RPMI7951 (cell line): ENCODE measurements around the gene RNU6-7. TPM values are rescaled to one million over a fixed set of nuclear protein-coding genes. Genes with fewer than 3 reads are reported as not detected.
A peak's percentile ranks its signal among the peaks of the same experiment; 100 is the strongest.

Experiments
- DNase-seq: peaks from one replicate; pipeline ENCODE4 v3.0.0-alpha.2; 2012; ENCODE audit warnings: low read depth
- total RNA-seq: library from RNA; depleted of rRNA; stranded (reverse); fragments of >200 nt; shearing (Covaris generic); gene quantifications from 2 replicates; pipeline ENCODE4 v1.2.3, GENCODE V29; 2014; rRNA removed

Gene RNU6-7
- total RNA-seq = not detected in 2 replicates

DNA sequence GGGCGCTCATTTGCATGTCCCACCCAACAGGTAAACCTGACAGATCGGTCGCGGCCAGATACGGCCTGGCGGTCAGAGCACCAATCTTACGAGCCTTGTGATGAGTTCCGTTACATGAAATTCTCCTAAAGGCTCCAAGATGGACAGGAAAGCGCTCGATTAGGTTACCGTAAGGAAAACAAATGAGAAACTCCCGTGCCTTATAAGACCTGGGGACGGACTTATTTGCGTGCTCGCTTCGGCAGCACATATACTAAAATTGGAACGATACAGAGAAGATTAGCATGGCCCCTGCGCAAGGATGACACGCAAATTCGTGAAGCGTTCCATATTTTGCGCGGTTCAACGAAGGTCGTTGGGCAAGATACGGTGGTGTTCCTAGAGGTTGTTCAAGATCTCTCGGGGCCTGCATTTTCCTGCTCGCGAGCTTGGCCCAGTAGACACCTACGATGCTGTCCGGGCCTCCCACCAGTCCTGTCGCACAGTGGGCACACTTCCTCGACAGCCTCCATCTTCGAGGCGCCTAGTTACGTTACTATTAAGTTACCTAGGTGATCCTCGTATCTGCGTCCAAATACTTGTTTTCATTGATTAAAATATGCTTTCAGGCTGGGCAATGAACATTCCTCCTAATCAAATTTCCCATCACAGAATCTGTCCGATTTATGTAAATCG is at the start of gene RNU6-7:
TSS of gene RNU6-7 (plus strand) at position 230 of the 675 bp plus-strand sequence.
- peak; percentile 6 for DNase-seq

- no peak for DNase-seq
Observed at GRCh38 chr14:32166029-32166428, 35.8 kb upstream of the RNU6-7 start.

DNA sequence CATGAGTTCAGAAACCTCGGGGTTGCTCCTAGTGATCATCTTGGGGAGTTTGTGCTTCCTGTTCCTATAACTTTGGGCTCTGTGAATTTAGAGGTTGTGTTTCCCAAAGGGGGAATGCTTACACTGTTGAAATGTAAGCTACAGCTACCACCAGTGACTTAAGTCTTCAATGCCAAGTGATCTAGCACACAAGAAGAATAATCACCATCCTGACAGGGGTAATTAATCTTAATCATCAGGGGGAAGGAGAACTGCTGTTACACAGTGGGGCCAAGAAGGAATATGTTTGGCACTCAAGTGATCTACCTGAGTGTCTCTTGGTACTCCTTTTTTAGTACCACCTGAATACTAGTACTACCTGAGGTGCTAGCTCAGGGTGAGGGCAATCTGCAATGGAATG is 34.9 kb upstream of the RNU6-7 start:
- no peak for DNase-seq

- no peak for DNase-seq
Observed at GRCh38 chr14:32167907-32168306, 33.9 kb upstream of the RNU6-7 start.

DNA sequence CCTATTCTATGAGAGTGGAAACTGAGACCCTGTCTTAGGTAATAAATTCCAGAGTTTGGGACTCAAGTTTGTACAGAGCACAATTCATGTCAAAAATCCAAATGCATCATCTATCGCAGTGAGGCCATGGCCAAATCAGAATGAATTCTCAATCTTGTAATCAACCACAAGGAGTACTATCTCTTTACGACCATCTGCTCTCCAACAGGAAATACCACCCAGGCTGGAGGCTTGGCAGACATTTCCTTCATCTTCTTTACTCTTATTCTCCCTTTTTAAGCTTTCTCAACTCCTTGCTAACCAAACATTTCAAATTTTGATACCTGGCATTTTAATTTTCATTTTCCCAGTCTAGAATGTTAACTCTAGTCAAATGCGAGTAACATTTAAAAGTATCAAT is 32.7 kb upstream of the RNU6-7 start:
- DNase-seq = no peak

- DNase-seq = no peak
Observed at GRCh38 chr14:32171469-32171868, 30.4 kb upstream of the RNU6-7 start.

- DNase-seq = no peak
Observed at GRCh38 chr14:32183151-32184058, 18.4 kb upstream of the RNU6-7 start.

DNA sequence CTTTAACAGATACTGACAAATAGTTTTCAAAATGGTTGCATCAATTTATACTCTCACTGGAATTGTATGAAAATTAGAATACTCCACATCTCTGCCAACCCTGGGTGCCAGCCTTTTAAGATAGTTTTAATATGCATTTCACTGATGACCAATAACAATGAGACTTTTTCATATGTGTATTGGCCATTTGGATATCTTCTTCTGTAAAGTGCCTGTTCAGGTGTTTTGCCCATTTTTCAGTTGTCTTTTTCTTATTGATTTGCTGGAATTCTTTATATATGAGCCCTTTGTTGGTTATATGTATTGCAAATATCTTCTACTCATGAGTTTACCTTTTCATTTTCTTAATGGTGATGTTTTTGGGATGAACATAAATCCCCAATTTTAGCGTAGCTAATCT is 16.7 kb upstream of the RNU6-7 start:
- DNase-seq = no peak

GRCh38 chr14:32186248-32186647 is 15.6 kb upstream of the RNU6-7 start:
- DNase-seq = no peak

DNA sequence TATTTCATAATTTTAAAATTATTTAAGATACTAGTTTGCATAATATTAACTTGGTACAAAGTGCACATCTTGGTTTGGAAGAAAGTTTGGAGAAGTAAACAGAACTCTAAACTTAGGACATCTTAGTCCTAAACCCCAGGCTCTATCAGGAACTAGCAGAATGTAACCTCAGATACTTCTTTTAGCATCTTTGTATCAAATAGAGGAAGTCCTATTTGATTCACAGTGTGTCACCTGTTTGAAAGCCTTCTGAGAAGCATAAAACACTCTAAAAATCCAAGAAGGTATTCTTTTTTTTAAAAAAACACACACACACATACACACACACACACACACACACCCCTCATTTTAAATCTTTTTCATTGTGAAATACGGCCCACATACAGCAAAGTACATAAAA is 12.0 kb upstream of the RNU6-7 start:
- DNase-seq = no peak

DNA sequence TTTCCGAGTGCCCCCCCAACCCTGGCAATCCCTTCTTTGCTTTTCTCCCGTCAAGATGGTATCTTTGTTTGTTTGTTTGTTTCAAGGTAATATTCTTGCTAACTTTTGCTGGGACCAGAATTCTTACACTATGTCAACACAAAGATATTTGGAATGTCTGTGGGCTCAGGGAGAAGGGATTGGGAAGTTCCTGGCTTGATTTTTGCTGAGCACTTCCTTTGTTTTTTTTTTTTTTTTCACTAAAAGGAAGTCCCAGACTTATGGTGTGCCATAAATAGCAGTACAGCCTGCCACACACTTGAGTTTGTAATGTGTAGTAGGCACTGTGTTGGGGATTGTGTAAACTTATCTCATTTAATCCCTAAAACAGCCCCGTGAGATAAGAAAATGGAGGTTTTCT is 11.2 kb upstream of the RNU6-7 start:
- no peak for DNase-seq

GRCh38 chr14:32192712-32193373 is 9.0 kb upstream of the RNU6-7 start:
- no peak for DNase-seq

DNA sequence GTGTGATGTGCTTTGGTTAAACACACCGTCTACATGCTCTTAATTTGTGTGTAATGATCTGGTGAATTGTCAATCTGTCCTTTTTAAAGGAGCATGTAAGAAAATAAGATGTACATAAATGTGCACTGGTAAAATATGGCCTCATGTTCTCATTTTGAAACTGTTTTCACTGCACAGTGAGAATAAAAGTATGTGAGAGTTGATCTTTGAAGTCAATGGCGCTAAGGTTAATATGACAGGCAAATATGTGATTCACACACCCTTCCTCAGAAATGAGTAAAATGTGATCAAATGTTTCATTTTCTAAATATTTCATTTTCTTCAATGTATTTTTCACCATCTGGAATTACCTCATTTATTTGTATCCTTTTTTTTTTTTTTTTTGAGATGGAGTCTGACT is 8.3 kb upstream of the RNU6-7 start:
- DNase-seq = no peak

DNA sequence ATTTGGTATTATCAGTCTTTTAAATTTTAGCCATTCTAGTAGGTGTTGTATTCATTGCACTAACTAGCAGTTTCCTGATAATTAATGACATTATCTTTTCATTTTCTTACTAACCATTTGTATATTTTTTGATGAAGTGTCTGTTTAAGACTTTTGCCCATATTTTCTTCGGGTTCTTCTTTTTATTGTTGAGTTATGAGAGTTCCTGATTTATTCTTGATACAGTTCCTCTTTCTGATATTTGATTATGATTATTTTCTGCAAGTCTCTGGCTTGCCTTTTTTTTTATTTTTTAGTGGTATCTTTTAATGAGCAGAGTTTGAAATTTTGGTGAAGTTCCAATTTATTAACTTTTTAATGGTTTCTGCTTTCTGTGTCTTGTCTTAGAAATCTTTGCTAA is 6.2 kb upstream of the RNU6-7 start:
- no peak for DNase-seq

DNA sequence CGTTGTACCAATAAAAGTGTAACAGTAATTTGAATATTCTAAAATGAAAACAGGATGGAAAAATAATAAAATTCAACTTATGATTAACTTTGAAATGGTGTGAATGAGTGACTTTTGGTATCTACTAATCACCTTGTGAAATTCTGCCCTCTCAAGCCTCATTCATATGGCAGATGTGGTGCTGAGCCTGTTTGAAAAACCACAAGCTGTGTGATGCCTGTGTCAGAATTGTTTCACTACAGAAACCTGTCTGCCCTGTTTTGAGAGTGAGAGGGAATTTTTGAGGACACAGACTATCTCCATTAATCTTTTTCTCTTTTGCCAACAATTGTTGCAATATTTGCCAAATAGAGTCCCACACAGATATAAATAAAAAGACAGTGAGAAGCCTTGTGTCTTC is 3.9 kb upstream of the RNU6-7 start:
- no peak for DNase-seq

- DNase-seq = no peak
Observed at GRCh38 chr14:32200368-32201192, 1.3 kb upstream of the RNU6-7 start.

- DNase-seq = peak; percentile 43
Observed at GRCh38 chr14:32201193-32201815, 541 bp upstream of the RNU6-7 start.

- peak; percentile 11 for DNase-seq
Observed at GRCh38 chr14:32202491-32202997, 699 bp downstream of the RNU6-7 start.

DNA sequence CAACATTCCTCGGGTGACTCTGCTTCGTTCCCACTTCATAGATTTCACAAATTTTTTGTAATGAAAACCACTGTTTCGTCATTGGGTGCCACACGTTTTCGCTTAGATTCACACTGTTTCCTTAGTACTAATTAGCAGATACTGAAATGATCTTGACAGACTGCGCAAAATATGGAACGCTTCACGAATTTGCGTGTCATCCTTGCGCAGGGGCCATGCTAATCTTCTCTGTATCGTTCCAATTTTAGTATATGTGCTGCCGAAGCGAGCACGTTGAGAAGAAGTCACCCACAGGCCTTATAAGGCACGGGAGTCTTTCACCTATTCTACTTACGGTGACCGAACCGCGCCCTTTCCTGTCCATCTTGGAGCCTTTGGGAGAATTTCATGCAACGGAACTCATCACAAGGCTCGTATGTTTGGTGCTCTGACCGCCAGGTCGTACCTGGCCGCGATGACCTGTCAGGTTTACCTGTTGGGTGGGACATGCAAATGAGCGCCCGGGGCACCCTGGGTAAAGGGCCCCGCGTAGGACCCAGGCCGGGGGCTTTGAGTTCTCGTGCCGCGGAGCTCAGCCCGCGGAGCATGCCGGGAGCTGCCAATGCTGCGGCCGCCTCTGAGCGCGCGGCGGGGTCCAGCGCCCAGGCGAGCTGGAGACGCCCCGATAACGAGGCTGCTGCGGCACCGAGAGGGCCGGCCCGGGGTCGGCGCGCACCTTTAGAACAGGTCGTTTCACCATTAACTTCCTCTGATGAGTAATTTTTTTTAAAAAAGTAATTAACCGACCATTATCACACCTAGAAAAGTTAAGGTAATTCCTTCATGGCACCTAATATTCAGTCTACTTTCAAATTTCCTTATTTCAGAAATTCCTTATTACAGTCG is 1.4 kb downstream of the RNU6-7 start, which contains the start of gene RNU6-8:
TSS of gene RNU6-8 (minus strand) at position 272 of the 885 bp plus-strand sequence.
- peak; percentile 71 for DNase-seq

- no peak for DNase-seq
Observed at GRCh38 chr14:32203928-32204357, 2.1 kb downstream of the RNU6-7 start.
